K562 (cell line): ENCODE data around the gene WDR91. TPM values are rescaled to one million over a fixed set of nuclear protein-coding genes. Genes with fewer than 3 reads are reported as not detected.

Experiments used
- ATF2 ChIP-seq: sonication (generic); formaldehyde crosslinking; IDR thresholded peaks from 2 replicates; pipeline ENCODE4 v1.8.1; 2022; ENCODE audit warnings: missing genetic modification reagents
- BHLHE40 ChIP-seq: IDR thresholded peaks from 2 replicates; pipeline ENCODE4 v1.6.1; 2011; ENCODE audit warnings: low read length, improper control_type of control experiment
- FOXO4 ChIP-seq: fragments of 450-650 bp; formaldehyde crosslinking; IDR thresholded peaks from 2 replicates; pipeline ENCODE4 v1.4.0; 2020; ENCODE audit warnings: mild to moderate bottlenecking, moderate library complexity
- MGA ChIP-seq: fragments of 450-650 bp; IDR thresholded peaks from 2 replicates; pipeline ENCODE4 v1.6.1; 2016; ENCODE audit warnings: mild to moderate bottlenecking, moderate library complexity
- SNAPC5 ChIP-seq: fragments of 250-450 bp; sonication (Bioruptor Pico); IDR thresholded peaks from 2 replicates; pipeline ENCODE4 v1.8.0; 2021; ENCODE audit warnings: moderate library complexity, mild to moderate bottlenecking, inconsistent platforms
- SUPT5H ChIP-seq: fragments of 450-650 bp; IDR thresholded peaks from 2 replicates; pipeline ENCODE4 v1.6.1; 2016
- ZC3H4 ChIP-seq: sonication (generic); formaldehyde crosslinking; IDR thresholded peaks from 2 replicates; pipeline ENCODE4 v1.9.0; 2021; ENCODE audit warnings: missing genetic modification reagents, borderline replicate concordance
- ZNF280A ChIP-seq: fragments of 450-650 bp; IDR thresholded peaks from 2 replicates; pipeline ENCODE4 v1.6.1; 2018; ENCODE audit warnings: mild to moderate bottlenecking, low read depth; ENCODE audit not compliant: partially characterized antibody
- polyA plus RNA-seq, 8 experiments: library from polyadenylated mRNA; depleted of rRNA in 4 of 8; stranded (reverse) in 5 of 8; unstranded in 3 of 8; fragments of >200 nt; fragmentation: Nextera tagmentation in 2 of 8; fragmentation: Illumina TruSeq in 1 of 8; extraction: Ambion mirVana in 2 of 8; extraction: Trizol in 1 of 8; gene quantifications; 2 replicates each; pipeline versions ENCODE4 v1.2.1 to v1.2.3, GENCODE V29; 2011 to 2014; ENCODE audit warnings: inconsistent platforms in 1 of 8, missing spikeins in 1 of 8
- total RNA-seq, 7 experiments: library from RNA; depleted of rRNA in 6 of 7; stranded (reverse); fragments of >200 nt in 6 of 7; fragmentation: Illumina TruSeq in 2 of 7; extraction: Trizol in 2 of 7; gene quantifications; 2 replicates each; pipeline versions ENCODE4 v1.2.1 to v1.2.3, GENCODE V29; 2011 to 2021; ENCODE audit warnings: low replicate concordance in 1 of 7

WDR91 gene
- total and polyA plus RNA-seq, 9 of the 15 experiments (the other 6 are each of a cell fraction or from before 2014, with no cell fraction given), result 1.9 to 18.2 (median 9.8) TPM

GRCh38 chr7:135169141-135169963 is 42.0 kb downstream of the WDR91 start (continued):
- no peak for TF ChIP-seq MGA
- TF ChIP-seq ATF2, result no peak
- no peak for TF ChIP-seq ZNF280A
- no peak for TF ChIP-seq SNAPC5
- TF ChIP-seq ZC3H4 (CRISPR knock-in tag), result no peak
- 0 out of 2 replicates have a peak, but pooled peaks have one; percentile 25 for TF ChIP-seq SUPT5H
- TF ChIP-seq BHLHE40, result no peak
- no peak for TF ChIP-seq FOXO4 (CRISPR knock-in tag)
